ENCODE results near the gene ERCC4.

ERCC4 gene

GRCh38 chr16:13909872-13910303 is 10.1 kb upstream of the ERCC4 start:
- H3K27me3 ChIP-seq (ENCODE audit: control insufficient read depth, insufficient read depth, low read length) = no peaks in the 10 kb centered on the region
- H3K27ac ChIP-seq (ENCODE audit: low read length) = no peak overlapping the region
- H3K9me3 ChIP-seq (ENCODE audit: control insufficient read depth, insufficient read depth, low read length) = no peaks in the 10 kb centered on the region
- no CpG with 5 or more reads among the region's 3 CpGs for WGBS (ENCODE audit: insufficient coverage, insufficient read length)
- no peak for DNase-seq (ENCODE audit: low read depth, low spot score)
- H3K4me3 ChIP-seq (ENCODE audit: low read length) = no peak overlapping the region
- no peaks in the 10 kb centered on the region for H3K4me1 ChIP-seq (ENCODE audit: control insufficient read depth, insufficient read depth, low read length)
- no peaks in the 10 kb centered on the region for H3K36me3 ChIP-seq (ENCODE audit: control insufficient read depth, insufficient read depth, low read length)

GRCh38 chr16:13911306-13911705 is 8.6 kb upstream of the ERCC4 start:
- Histone ChIP-seq H3K27ac (ENCODE audit: low read length) (no peak overlapping the region), H3K9me3 (ENCODE audit: control insufficient read depth, insufficient read depth, low read length) (no peaks in the 10 kb centered on the region), H3K27me3 (ENCODE audit: control insufficient read depth, insufficient read depth, low read length) (no peaks in the 10 kb centered on the region), H3K4me1 (ENCODE audit: control insufficient read depth, insufficient read depth, low read length) (no peaks in the 10 kb centered on the region), H3K36me3 (ENCODE audit: control insufficient read depth, insufficient read depth, low read length) (no peaks in the 10 kb centered on the region), H3K4me3 (ENCODE audit: low read length) (no peak overlapping the region)
- WGBS (ENCODE audit: insufficient coverage, insufficient read length) = no CpG with 5 or more reads among the region's 1 CpG
- no peak for DNase-seq (ENCODE audit: low read depth, low spot score)

GRCh38 chr16:13911871-13912270 is 8.1 kb upstream of the ERCC4 start:
- Histone ChIP-seq H3K36me3 (ENCODE audit: control insufficient read depth, insufficient read depth, low read length) (no peaks in the 10 kb centered on the region), H3K4me3 (ENCODE audit: low read length) (no peak overlapping the region), H3K27ac (ENCODE audit: low read length) (no peak overlapping the region), H3K27me3 (ENCODE audit: control insufficient read depth, insufficient read depth, low read length) (no peaks in the 10 kb centered on the region), H3K4me1 (ENCODE audit: control insufficient read depth, insufficient read depth, low read length) (no peaks in the 10 kb centered on the region), H3K9me3 (ENCODE audit: control insufficient read depth, insufficient read depth, low read length) (no peaks in the 10 kb centered on the region)
- DNase-seq (ENCODE audit: low read depth, low spot score) = no peak

GRCh38 chr16:13912891-13913290 is 7.1 kb upstream of the ERCC4 start:
- no CpG with 5 or more reads among the region's 1 CpG for WGBS (ENCODE audit: insufficient coverage, insufficient read length)
- no peak for DNase-seq (ENCODE audit: low read depth, low spot score)
- Histone ChIP-seq H3K4me3 (ENCODE audit: low read length) (no peak overlapping the region), H3K27me3 (ENCODE audit: control insufficient read depth, insufficient read depth, low read length) (no peaks in the 10 kb centered on the region), H3K36me3 (ENCODE audit: control insufficient read depth, insufficient read depth, low read length) (no peaks in the 10 kb centered on the region), H3K4me1 (ENCODE audit: control insufficient read depth, insufficient read depth, low read length) (no peaks in the 10 kb centered on the region), H3K9me3 (ENCODE audit: control insufficient read depth, insufficient read depth, low read length) (no peaks in the 10 kb centered on the region), H3K27ac (ENCODE audit: low read length) (no peak overlapping the region)

GRCh38 chr16:13913374-13914292 is 6.3 kb upstream of the ERCC4 start:
- no peaks in the 10 kb centered on the region for H3K36me3 ChIP-seq (ENCODE audit: control insufficient read depth, insufficient read depth, low read length)
- WGBS (ENCODE audit: insufficient coverage, insufficient read length) = no CpG with 5 or more reads among the region's 7 CpGs
- no peak overlapping the region for H3K27ac ChIP-seq (ENCODE audit: low read length)

GRCh38 chr16:13915033-13915635 is 4.8 kb upstream of the ERCC4 start:
- Histone ChIP-seq H3K4me1 (ENCODE audit: control insufficient read depth, insufficient read depth, low read length) (no peaks in the 10 kb centered on the region), H3K36me3 (ENCODE audit: control insufficient read depth, insufficient read depth, low read length) (no peaks in the 10 kb centered on the region), H3K4me3 (ENCODE audit: low read length) (no peak overlapping the region), H3K9me3 (ENCODE audit: control insufficient read depth, insufficient read depth, low read length) (no peaks in the 10 kb centered on the region), H3K27ac (ENCODE audit: low read length) (no peak overlapping the region), H3K27me3 (ENCODE audit: control insufficient read depth, insufficient read depth, low read length) (no peaks in the 10 kb centered on the region)
- DNase-seq (ENCODE audit: low read depth, low spot score) = no peak
- no CpG with 5 or more reads among the region's 10 CpGs for WGBS (ENCODE audit: insufficient coverage, insufficient read length)

More at GRCh38 chr16:13913374-13914292, 6.3 kb upstream of the ERCC4 start:
- Histone ChIP-seq H3K9me3 (ENCODE audit: control insufficient read depth, insufficient read depth, low read length) (no peaks in the 10 kb centered on the region), H3K27me3 (ENCODE audit: control insufficient read depth, insufficient read depth, low read length) (no peaks in the 10 kb centered on the region), H3K4me1 (ENCODE audit: control insufficient read depth, insufficient read depth, low read length) (no peaks in the 10 kb centered on the region), H3K4me3 (ENCODE audit: low read length) (no peak overlapping the region)
- DNase-seq (ENCODE audit: low read depth, low spot score) = no peak

GRCh38 chr16:13919330-13919682 is 648 bp upstream of the ERCC4 start:
- no peak overlapping the region for H3K27ac ChIP-seq (ENCODE audit: low read length)
- no peaks in the 10 kb centered on the region for H3K27me3 ChIP-seq (ENCODE audit: control insufficient read depth, insufficient read depth, low read length)
- no peaks in the 10 kb centered on the region for H3K9me3 ChIP-seq (ENCODE audit: control insufficient read depth, insufficient read depth, low read length)
- H3K4me3 ChIP-seq (ENCODE audit: low read length) = no peak overlapping the region
- no CpG with 5 or more reads among the region's 3 CpGs for WGBS (ENCODE audit: insufficient coverage, insufficient read length)
- H3K36me3 ChIP-seq (ENCODE audit: control insufficient read depth, insufficient read depth, low read length) = no peaks in the 10 kb centered on the region; the same call in 1 of the 2 replicates
- no peaks in the 10 kb centered on the region for H3K4me1 ChIP-seq (ENCODE audit: control insufficient read depth, insufficient read depth, low read length)
- DNase-seq (ENCODE audit: low read depth, low spot score) = no peak

- Histone ChIP-seq H3K9me3 (ENCODE audit: control insufficient read depth, insufficient read depth, low read length) (no peaks in the 10 kb centered on the region), H3K27me3 (ENCODE audit: control insufficient read depth, insufficient read depth, low read length) (no peaks in the 10 kb centered on the region), H3K27ac (ENCODE audit: low read length) (no peak overlapping the region), H3K36me3 (ENCODE audit: control insufficient read depth, insufficient read depth, low read length) (no peaks in the 10 kb centered on the region; the same call in 1 of the 2 replicates), H3K4me1 (ENCODE audit: control insufficient read depth, insufficient read depth, low read length) (no peaks in the 10 kb centered on the region), H3K4me3 (ENCODE audit: low read length) (peak overlapping the region; percentile 88)
- WGBS (ENCODE audit: insufficient coverage, insufficient read length) = no CpG with 5 or more reads among the region's 10 CpGs
- DNase-seq (ENCODE audit: low read depth, low spot score) = no peak
These were observed 510 bp downstream of the ERCC4 start for GRCh38 chr16:13920510-13920818.

GRCh38 chr16:13921328-13921727 is 1.4 kb downstream of the ERCC4 start:
- Histone ChIP-seq H3K4me1 (ENCODE audit: control insufficient read depth, insufficient read depth, low read length) (no peaks in the 10 kb centered on the region), H3K27me3 (ENCODE audit: control insufficient read depth, insufficient read depth, low read length) (no peaks in the 10 kb centered on the region), H3K4me3 (ENCODE audit: low read length) (no peak overlapping the region), H3K9me3 (ENCODE audit: control insufficient read depth, insufficient read depth, low read length) (no peaks in the 10 kb centered on the region), H3K36me3 (ENCODE audit: control insufficient read depth, insufficient read depth, low read length) (no peaks in the 10 kb centered on the region; the same call in 1 of the 2 replicates), H3K27ac (ENCODE audit: low read length) (no peak overlapping the region)
- no CpG with 5 or more reads among the region's 2 CpGs for WGBS (ENCODE audit: insufficient coverage, insufficient read length)
- no peak for DNase-seq (ENCODE audit: low read depth, low spot score)

- Histone ChIP-seq H3K4me3 (ENCODE audit: low read length) (no peak overlapping the region), H3K27me3 (ENCODE audit: control insufficient read depth, insufficient read depth, low read length) (no peaks in the 10 kb centered on the region), H3K4me1 (ENCODE audit: control insufficient read depth, insufficient read depth, low read length) (no peaks in the 10 kb centered on the region), H3K36me3 (ENCODE audit: control insufficient read depth, insufficient read depth, low read length) (no peaks in the 10 kb centered on the region; the same call in 1 of the 2 replicates), H3K9me3 (ENCODE audit: control insufficient read depth, insufficient read depth, low read length) (no peaks in the 10 kb centered on the region), H3K27ac (ENCODE audit: low read length) (no peak overlapping the region)
- WGBS (ENCODE audit: insufficient coverage, insufficient read length) = no CpG with 5 or more reads among the region's 4 CpGs
- no peak for DNase-seq (ENCODE audit: low read depth, low spot score)
These were observed 3.8 kb downstream of the ERCC4 start for GRCh38 chr16:13923703-13924298.

All from iPS DF 6.9 (cell line).